Sigmoid colon (tissue), 4 donors: ENCODE results near the gene SCNM1.

Experiments
- CTCF ChIP-seq, 4 experiments: fragments of 450-650 bp in 3 of 4; fragments of 200-600 bp in 1 of 4; IDR thresholded peaks; one replicate each; pipeline ENCODE4 v1.5.1; 2016 to 2019; ENCODE audit warnings: antibody characterized with exemption in 4 of 4, mild to moderate bottlenecking in 3 of 4, moderate library complexity in 2 of 4
- EP300 ChIP-seq, 4 donors: sonication (generic); formaldehyde crosslinking; IDR thresholded peaks; one replicate each; pipeline ENCODE4 v1.6.1; 2017; ENCODE audit warnings: antibody characterized with exemption in 4 of 4
- POLR2A ChIP-seq, 2 donors: fragments of 450-650 bp; IDR thresholded peaks; one replicate each; pipeline ENCODE4 v1.6.1; 2016; ENCODE audit warnings: antibody characterized with exemption in 2 of 2, mild to moderate bottlenecking in 2 of 2, moderate library complexity in 2 of 2

GRCh38 chr1:151143986-151144385 lies 22.0 kb upstream of the SCNM1 start:
- TF ChIP-seq CTCF (IDR thresholded peaks at IDR 0.05) = no peak
- no peak for TF ChIP-seq EP300 (IDR thresholded peaks at IDR 0.05)
- TF ChIP-seq POLR2A (IDR thresholded peaks at IDR 0.05) = no peak
